Activated T-cell treated with anti-CD3 and anti-CD28 coated beads for 24 hours (primary cell): ENCODE results near the gene GLO1.

Source experiments
- DNase-seq: peaks from one replicate; pipeline ENCODE4 v3.0.0-alpha.2; 2020; ENCODE audit warnings: low read depth

GLO1 gene

DNA sequence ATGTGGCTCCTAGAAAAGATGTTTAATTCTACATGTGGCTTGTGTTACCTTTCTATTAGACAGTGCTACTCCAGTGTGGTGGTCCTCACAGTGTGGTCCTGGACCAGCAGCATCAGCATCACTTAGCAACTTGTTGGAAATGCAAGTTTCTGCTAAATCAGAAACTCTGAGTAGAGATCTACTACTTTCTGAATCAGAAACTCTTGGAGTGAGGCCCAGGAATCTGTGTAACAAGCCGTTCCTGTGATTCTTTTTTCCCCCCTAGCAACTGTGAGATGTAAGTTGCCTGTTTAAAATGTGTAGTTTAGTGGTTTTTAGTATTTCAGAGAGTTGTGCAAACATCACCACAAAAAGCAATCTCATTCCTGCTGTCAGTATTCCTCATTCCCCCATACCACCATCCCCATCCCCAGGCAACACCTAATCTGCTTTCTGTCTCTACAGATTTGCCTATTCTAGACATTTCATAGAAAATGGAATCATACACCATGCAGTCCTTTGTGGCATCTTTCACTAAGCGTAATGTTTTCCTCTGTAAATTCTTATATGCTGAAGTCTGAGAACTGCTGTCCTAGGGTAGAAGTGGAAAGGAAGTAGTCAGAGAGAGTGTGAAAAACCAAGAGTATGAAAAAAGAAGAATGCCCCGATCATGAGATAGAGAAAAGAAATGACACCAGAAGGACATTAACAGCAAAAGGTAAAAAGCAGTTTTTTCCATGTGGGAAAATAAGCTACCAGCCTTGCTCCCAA lies 44.4 kb downstream of the GLO1 start:
- DNase-seq = no peak

DNA sequence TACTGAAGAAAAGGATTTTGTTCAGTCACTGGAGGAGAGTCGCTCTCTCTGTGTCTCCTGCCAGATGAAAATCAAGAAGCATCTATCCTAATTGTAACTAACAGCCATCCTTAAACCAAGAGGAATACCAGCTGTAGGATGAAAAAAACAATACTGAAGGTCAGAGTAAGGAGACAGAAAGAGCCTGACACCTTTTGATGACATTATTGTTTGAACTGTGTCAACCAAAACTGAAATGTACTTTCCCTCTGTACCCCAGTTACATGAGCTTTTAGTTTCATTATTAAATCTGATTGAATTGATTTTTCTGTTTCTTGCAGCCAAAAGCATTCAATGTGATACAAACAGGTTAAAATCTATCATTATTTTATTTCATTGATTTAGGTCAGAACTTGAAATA lies 46.0 kb downstream of the GLO1 start:
- no peak for DNase-seq

DNA sequence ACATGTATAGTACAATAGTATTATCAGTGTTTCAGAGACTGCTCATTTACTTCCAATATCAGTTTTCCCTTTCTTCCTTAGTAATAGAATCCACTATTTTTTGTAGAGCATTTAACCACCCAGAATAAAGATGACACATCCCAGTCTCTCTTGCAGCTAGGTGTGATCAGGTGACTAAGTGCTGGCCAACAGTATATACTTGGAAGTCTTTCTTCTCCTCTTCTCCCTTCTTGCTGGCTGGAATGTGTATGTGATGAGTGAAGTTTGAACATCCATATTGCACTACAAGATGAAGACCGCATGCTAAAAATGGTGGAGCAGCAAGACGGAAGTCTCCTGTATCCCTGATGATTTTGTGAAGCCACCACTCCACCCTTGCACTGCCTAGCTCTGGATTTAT lies 48.7 kb downstream of the GLO1 start:
- DNase-seq = no peak

DNA sequence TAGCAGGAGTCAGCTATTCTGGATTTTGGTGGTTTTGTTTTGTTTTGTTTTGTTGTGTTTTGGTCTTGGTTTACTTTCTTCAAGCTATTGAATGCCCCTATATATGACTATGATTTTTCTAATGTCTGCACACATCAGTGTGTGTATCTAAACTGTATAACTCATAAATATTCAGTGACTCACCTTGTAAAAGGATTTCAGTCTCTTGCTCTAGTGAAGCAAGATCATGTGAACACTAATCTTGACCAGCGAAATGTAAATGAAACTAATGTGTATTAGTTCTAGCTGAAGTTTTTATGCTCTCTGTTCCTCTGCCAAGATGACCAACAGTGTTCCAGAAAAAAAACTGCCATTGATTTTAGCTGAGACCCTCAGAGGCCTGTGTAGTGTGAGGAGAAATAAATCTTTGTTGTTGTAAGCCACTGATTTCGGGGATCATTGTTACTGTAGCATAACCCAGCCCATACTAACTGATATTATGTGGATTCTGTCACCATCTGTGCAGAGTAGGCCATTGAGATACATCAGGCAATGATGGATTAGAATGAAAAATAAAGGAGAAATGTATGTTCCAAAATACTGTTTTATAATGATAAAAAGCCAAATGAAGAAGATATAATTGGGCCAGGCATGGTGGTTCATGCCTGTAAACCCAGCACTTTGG lies 51.7 kb downstream of the GLO1 start:
- no peak for DNase-seq

DNA sequence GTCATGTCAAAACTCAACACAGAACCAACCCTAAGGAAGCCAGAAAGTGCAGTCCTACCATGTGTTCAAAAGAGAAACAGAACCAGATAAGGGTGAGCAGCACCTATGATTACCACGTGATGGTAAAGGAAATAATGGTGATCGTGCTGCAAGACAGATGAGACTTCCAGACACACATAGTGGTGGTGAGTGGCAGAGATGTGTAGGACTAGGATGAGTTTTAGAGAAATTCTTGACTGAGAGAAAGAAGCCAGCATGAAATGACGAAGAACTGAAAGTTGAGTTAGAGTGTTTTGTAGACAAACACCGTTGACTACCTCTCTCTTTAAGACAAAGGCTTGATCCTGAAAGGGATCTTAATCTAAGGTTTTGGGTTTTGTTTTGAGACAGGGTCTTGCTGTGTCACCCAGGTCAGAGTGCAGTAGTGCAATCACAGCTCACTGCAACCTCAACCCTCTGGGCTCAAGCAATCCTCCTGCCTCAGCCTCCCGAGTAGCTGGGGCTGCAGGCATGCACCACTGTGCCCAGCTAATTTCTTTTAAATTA lies 52.7 kb downstream of the GLO1 start:
- DNase-seq = no peak

DNA sequence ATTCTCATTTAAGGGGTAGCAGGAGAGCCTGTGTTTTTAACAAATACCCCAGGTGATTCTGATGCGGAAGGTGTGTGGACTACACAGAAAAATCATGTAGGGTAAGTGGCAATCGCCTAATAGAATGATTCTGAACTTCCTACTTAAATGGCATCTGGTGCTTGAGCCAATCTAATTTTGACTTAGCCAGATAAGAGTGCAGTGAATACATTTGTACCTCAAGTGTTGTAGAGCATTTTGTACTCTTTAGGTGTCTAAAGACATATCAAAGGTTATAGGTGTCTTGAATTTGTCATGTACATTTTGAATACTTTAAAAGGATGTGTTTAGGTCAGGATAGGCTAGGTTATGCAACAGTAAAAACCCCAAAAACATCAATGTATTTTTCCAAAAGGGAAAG lies 53.2 kb downstream of the GLO1 start:
- no peak for DNase-seq

DNA sequence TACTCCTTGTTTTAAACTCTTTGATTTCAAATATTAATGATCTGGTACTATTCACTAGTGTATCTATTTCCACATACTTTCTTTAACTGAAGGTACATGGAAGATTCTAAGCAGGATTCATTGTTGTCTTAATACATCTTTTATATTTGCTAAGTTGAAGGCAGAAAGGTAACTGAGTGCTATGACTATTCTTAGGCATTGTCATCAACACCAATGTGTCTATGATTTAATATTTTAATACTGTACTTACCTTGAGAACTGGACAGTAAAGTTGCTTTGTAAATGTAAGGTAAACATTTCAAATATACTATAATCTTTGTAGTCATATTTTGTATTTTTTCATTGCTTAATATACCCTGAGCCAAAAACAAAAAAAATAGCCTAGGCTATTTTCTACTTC lies 54.3 kb downstream of the GLO1 start:
- DNase-seq = no peak

DNA sequence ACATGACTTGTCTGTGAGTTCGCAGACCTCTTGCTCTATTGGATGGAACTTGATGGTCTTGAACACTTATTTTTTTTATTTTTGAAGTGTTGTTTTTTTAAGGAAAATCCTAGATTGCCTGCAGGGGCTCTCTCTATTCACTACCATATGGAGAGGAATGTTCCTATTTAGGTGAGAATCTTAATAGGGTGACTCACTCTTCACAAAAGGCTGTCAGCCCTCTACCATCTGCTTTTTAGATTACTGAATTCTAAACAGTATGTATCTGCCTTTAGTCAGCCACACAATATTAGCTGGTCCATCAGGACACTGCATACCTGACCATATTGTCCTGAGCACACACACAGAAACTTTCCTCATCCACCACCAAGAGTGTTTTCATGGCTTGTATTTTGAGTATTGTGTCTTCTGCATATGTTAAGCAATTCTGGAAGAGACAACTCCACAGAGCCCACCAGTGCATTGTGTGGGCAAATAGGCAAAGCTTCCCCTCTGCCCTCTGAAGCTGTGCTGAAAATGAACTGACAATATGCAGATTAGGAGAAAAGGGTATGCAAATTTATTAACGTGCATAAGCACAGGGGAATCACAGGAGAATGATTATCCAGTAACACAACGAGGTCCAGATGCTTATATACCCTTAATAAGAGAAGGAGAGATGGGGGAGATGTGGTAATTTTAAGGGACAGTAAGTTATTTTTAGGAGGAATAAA lies 56.6 kb downstream of the GLO1 start:
- no peak for DNase-seq

DNA sequence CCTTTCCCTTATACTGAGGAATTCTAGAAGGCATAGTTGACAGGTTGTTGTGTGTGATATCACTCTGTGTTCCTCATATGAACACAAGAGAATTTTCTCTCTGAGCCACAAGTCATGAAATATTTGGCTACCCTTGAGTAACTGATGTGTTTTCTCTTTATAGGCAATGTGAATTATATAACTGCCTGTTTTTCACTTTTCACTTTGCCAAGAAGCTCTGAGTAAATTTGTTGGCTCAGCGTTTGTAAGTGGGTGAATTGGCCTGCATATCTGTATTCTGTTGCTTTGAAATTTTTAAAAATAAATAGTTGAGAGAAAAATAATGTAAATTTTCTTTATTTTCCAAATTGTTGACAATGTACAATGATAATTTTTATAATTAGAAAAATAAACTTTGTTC lies 58.0 kb downstream of the GLO1 start:
- DNase-seq = no peak

DNA sequence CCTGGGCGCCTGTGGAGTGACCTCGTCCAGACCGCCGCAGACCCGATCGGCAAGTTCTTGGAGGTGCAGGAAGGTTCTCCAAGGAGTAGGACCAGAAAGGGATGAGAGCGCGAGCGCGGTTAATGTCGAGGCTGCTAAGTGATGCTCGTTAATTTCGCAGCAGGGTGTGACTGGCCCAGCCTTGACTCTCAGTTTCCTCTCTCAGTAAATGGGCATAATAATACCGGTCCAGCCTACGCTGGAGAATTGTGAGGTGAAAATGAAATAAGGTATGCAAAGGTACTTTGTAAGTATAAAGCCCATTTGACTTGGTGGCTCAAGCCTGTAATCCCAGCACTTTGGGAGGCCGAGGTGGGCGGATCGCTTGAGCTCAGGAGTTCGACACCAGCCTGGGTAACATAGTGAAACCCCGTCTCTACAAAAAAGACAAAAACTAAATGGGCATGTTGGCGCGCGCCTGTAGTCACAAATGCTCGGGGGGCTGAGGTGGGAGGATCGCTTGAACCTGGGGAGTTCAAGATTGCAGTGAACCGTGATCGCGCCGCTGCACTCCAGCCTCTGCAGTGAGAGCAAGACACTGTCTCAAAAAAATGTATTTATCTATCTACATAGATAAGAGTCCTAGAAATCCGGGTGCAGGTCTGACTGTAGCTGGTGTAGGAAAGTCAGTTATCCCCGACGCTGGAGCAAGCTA lies 62.6 kb downstream of the GLO1 start:
- no peak for DNase-seq

DNA sequence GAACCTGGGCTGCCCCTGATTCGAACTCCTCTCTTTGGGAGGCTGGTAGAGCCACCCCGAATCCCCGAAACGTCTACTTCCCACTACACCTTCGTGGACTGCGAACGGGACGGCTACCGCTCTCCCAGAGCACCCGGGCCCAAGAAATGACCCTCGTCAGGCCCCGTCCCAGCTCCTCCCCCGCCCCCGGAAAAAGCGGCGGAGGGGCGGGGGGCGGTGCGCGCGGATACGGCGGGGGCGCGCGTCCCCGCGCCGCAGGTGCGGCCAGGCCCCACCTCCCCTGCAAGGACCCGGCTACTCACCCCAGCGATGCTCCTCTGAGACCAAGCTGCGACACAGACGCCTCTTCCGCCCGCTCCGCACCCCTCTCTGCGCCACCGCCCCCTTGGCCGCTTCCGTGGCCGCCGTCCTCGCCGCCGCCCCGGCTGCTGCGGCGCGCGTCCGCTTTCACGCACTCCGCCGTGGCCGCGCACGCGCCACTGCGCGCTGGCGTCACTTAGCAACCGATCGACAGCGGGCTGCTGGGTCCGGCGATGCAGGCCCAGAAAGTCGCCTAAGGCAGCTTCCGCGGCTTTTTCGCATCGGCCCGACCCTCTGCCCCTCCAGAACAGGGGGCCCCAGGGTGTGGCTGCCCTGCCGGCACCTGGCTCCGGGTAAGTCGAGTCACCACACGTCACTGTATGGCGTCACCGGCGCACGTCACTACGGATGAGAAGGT lies 63.3 kb downstream of the GLO1 start, which contains the start of gene BTBD9:
TSS of gene BTBD9 (minus strand) at position 432 of the 718 bp plus-strand sequence.
- DNase-seq = peak; percentile 75

DNA sequence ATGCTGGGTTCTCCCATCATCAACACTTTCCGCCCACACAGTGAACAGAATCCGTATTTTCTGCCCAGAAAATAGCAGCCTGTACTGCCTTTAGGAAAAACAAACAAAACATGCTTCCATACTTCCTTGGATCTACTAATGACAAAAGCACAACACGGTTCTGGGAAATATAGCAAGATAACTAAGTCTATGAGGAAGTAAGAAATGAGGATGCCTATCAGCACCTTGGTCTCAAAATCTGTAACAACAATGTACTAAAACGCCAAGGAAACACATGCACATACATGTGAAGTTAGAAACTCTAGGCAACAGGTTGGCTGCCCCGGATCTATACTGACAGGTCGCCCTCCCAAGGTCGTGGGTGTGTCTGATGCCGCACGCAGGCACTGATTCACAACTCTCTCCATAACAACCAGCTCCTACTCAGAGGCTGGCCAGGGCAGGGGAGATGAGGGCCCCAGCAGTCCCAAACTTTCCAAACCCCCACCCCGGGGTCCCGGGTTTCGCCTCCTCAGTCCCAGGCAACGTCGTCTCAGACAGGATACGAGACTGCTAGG lies 63.9 kb downstream of the GLO1 start:
- DNase-seq = peak; percentile 51

DNA sequence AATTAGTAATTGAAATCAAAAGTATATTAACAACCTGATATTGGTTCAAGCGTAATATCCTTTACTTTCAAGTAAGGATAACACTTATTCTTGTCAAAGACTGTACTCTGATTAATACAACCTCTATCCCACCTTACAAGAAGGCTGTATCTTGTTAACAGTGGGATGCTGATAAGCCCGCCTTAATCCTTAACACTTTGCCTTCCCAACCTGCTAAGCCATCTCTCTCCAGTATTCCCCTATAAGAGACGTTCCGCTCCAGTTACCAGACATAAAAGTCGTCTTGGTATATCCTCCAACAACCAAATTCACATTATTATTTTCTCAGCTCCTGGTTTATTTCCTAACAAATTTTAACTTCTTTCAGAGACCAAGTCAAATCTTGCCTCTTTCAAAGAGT lies 65.2 kb downstream of the GLO1 start:
- no peak for DNase-seq

DNA sequence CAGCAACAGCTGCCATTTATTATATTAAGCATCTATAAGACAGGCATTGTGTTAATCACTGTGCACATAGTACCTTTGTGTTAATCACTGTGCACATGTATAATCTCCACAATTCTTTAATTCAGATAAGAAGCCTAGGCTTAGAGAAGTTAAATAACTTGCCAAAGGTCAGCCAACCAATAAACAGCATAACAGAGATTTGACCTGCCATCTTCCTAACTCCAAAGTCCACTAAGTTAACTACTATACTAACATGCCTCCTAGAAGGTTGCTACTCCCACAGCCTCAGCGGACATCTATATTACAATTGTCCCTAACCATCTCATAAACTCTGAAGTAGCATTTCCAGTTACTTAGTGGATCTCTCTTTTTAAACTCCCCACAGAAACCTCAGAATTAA lies 66.9 kb downstream of the GLO1 start:
- DNase-seq = no peak

DNA sequence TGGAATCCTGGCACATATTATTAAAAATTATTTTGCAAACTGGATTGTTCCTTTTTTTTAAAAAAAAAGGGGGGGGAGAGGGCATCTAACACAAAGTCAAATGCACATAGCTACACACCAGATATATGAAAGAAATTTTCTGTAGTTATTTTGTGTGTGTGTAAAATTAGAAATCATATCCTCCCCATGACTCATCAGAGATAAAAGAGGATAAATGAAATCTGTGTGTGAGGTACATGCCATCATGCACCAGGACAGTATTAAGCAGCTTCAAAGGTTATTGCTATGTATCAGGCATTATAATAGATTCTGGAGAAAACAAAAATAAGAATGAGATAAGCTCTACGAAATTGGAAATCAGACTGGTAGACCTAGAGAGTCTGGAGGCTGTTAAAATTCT lies 68.4 kb downstream of the GLO1 start:
- DNase-seq = no peak

DNA sequence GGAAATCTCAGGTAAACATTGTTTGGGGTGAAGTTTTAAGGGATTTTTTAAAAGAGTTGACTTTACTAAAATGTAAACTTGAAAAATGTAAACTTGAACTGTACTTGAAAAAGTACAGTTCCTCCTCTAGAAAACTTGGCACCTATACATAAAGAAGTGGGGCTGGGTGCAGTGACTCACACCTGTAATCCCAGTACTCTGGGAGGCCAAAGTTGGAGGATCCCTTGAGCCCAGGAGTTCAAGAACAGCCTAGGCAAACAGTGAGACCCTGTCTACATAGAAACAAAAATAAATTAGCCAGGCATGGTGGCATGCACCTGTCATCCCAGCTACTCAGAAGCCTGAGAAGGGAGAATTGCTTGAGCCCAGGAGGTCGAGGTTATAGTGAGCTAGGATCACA lies 70.5 kb downstream of the GLO1 start:
- DNase-seq = no peak

DNA sequence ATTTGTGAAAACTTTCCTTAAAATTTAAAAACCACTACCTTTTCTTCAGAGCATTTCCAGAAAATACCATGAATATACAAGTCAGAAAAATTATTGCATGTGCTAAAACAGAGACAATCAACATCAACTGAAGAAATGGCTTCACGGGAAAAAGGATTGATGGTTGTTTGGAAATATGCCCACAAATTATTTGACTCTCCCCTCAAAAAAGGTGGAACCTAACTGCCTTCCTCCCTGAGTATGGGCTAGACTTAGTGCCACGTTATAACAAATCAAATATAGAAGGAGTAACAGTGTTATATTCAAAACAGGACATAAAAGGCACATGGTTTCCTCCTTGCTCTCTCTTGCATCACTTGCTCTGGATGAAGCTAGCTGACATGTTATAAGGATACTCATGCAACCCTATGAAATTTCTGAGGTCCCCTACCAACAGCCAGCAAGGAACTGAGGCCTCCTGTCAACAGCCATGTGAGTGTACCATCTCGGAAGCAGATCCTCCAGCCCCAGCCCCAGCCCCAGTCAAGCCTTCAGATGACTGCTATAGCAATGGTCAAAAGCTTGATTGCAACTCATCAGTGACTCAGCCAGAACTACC lies 71.7 kb downstream of the GLO1 start:
- DNase-seq = no peak
